DMS53 treated with DMSO at 0.1 percent for 48 hours (cell line): ENCODE data around the gene BMP7.

Experiments used
- DNase-seq: peaks from one replicate; lab custom pipeline; 2025; ENCODE audit not compliant: unreplicated experiment; lab: John Stamatoyannopoulos, UW

The BMP7 gene

DNA sequence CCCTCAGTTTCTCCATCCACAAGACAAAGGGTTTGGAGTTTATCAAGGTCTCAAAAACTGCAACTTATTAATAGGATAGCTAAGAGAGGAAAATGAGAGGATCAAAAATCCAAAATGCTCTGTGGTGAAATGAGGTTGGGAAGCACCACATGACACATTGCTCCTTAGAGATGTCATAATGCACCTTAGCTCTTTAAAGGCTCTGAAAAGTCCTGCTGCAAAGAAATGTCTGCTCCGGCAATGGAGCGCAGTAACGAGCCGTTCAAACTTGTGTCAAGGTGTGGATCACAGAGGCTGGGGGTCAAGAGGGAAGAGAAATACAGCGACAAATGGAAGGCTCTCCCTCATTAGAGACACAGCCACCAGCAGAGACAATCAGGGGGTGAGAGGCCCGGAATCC is 53.1 kb downstream of the BMP7 start:
- DNase-seq = no peak

DNA sequence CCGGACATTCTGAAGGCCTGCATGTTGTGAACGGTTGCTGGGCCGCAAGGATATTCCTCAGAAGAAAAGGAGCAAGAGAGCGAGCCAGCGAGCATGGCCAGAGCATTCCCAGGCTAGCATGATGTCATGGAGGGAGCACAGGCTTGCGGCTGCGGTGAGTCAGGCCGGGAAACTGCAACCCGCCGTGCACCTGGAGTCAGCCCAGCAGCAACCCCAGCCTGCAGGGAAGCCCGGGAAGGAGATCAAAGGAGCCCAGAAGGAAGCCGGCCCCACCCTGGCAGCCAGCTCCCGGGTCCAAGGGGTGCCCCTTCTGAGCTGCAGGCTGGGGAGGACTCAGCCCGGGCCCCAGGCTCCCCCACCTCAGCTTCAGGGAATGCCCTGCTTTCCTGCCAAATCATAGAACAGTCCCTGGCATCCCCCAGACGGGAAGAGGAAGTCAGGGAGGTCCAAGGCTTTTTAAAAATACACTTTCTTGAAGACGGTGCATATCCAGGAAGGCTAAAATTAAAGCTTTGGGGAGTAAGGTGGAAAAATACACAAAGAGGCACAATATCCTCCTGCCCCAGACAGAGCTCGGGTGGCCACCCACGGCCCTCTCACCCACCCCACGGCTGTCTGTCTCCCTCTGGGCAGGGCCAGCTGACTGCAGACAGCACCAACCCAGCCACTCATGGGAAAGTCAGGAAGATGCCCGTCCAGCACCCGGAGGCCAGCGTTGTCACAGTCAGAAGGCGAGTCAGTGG is 53.7 kb downstream of the BMP7 start:
- no peak for DNase-seq

DNA sequence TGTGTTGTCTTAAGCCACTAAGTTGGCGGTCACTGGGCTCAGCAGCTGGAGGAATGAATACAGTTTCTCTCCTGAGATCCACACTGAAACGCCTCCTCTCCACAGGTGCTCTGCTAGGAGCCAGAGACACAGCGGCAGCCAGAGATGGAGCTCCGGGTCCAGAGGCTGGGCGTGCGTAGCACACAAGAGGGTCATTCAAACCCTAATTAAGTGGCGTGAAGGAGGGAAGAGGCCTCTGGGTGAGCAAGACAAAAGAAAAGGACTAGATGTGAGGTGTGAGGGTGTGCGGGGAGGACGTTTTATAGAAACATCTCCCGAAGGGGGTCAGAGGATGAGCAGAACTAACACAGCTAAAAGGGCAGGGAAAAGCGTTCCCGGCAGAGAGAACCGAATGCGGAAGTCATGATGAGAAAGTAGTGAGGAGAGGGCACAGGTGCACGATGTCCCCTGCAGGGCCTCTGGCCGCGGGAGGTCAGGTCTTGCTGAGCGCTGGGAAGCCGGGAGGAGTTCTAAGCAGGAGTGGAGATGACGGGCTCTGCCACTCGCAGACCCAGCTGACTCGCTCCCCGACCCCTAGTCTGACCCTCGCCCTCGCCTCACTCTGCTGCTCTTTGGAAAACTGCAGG is 54.4 kb downstream of the BMP7 start:
- DNase-seq = no peak

DNA sequence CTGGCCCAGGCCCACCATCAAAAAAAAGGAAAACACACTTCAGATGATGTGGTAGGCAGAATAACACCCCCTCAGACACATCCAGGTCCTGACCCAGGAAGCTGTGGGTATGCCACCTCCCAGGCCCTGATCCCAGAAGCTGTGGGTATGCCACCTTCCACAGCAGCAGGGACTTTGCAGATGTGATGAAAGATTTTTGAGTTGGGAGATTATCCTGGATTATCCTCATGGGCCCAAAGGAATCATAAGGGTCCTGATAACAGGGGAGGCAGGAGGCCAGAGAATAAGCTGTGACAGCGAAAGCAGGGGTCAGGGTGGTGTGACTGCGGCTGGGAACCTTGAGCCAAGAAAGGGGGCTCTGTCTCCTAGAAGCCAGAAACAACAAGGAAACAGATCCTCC is 55.0 kb downstream of the BMP7 start:
- DNase-seq = no peak

DNA sequence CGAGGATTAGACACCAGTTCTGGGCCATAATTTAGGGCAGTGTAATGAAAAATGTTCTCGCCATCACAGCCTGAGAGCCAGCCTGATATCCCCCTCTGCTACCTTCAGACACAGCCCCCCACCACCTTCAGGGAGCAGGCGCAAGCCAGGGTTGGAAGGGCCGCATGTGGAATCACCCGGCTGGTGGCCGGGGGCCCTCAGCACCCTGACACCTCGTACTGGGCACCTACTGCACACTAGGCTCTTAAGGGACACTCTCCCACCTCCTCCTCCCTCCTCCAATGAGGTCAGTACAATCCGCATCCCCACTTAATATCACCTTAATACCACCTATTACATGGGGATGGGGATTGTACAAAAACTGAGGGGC is 55.5 kb downstream of the BMP7 start:
- DNase-seq = no peak

DNA sequence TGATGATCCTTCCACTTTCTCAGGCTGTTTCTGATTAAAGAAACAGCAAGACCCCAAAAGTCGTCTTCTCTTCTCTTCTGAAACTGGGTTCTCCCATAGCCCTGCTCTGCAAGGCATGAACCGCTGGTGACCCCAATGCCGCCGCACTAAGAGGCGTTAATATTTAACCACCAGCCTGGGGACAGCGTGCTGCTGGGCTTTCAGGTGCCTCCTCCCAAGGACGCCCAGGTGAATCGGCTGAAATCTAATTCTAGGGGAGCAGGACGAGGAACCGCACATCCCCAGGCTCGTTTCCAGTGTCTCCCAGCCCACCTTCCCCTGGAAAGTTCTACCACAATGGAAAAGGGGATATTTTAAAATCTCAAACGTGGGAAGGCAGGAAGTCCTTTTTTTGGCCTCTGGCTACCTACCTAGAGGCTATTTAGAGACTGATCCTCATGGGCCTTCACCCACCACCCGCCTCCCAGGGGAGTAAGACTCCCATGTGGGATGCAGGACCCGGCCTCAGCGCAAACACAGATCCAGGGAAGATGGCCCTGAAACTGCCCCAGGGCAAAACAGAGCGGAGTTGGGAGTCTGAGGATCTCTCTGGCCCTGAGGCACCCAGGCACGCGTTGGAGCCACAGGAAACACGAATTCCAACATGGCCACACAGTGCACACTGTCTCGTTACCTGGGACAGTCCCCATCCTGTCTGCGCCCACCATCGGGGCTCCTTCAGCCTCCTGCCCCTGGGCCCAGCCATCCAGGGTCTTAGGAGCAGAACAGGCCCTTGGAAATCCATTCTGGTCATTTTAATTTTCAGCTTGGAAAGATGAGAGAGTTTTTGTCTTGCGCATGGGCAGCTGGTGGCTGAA is 56.2 kb downstream of the BMP7 start:
- DNase-seq = no peak

DNA sequence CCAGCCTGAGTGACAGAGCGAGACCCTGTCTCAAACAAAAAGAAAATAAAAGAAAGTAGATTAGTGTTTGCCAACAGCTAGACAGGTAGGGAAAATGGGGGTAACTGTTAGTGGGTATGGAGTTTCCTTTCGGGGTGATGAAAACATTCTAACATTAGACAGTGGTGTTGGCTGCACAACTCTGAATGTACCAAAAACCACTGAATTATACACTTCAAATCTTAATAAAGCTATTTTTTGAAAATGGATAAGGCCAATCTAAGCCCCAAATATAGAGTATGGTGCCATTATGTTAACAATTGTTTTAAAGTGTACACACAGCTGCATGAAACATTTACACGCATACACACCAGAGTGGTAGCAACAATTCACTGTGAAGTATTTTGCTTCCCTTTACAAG is 57.0 kb downstream of the BMP7 start:
- no peak for DNase-seq

DNA sequence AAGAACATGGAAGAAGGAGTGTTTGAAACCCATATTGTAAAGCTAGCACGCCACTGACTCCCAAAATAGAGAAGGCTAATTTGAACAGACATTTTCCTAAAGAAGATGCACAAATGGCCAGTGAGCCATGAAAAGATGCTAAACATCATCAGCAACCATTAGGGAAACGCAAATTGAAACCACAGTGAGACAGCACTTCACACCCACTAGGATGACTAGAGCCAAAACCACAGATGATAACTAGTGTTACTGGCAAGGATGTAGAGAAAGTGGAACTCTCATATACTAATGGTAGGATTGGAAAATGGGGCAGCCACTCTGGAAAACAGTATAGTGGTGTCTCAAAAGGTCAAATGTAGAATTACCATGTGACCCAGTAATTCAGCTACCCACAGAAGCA is 58.2 kb downstream of the BMP7 start:
- DNase-seq = no peak

DNA sequence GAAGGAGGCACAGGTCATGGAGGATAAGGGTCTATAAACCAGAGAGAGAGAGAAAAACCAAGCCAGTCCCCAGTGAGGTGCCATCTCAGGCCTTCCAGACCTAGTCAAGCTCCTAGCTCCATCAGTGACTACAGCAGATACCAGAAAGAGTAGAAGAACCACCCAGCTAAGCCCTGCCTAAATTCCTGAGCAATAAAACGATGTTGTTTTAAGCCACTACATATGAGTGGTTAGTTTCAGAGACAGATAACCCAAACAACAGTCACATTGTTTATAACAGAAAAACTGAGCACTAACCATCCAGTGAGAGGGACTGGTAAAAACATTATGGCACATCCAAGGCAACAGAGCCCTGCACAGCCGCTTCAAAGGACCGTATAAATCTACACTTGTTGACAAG is 59.2 kb downstream of the BMP7 start:
- no peak for DNase-seq

DNA sequence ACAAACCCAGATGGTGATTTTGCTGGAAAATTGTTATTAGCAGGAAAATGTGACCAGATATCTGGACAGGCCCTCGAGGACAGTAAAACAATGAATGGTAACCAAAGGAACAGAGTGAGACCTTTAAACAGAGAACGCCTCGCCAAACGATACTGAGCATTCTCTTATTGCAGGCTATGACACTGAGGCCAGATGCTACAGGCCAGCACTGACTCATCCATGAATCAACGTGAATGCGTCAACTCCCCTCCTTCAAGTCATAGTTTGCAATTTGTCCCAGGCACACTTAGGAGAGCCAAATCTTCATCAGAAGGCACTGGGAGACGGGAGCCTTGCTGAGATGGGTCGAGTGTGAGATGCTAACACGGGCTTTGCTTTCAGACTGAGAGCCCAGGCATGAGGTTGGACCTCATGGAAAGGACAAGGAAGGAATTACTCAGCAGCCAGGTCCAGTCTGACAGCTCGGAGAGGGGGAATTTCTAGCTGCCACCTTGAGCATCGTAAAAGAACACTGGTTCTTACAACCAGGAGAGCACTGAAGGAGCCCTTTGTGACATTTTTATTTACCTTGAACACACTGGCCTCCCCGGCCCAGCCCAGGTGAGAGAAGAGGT is 60.7 kb downstream of the BMP7 start:
- DNase-seq = no peak

DNA sequence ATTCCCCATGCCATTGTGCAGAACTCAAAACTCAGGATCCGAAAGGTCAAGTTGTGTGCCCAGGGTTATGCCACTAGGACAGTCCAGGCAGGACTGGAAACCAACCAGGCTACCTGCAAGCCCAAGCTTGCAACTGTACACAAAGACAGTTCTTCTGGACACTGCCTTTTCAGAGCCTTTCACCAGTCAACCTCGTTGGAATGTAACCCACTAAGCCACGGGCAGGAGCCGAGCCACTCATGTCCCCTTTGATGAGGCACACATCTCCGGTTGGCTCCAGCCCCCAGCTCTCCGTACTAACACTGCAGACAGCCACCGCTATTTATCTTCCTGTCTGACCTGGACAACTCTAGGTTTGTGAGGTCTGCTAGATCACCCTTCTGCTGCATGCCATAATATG is 62.5 kb downstream of the BMP7 start:
- DNase-seq = no peak

DNA sequence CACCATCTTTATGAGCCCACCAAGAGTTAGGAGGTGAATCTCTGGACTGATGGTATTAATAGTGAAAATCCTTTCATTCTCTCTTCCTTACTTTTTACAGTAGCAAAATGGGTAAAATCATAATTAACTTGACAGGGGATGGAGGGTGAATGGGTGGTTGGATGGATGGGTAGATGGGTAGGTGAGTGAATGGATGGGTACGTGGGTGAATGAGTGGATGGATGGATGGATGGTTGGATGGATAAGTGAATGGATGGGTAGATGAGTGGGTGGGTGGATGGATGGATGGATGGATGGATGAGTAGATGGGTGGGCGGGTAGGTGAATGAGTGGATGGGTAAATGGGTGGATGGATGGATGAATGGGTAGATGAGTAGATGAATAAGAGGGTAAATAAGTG is 63.2 kb downstream of the BMP7 start:
- no peak for DNase-seq

DNA sequence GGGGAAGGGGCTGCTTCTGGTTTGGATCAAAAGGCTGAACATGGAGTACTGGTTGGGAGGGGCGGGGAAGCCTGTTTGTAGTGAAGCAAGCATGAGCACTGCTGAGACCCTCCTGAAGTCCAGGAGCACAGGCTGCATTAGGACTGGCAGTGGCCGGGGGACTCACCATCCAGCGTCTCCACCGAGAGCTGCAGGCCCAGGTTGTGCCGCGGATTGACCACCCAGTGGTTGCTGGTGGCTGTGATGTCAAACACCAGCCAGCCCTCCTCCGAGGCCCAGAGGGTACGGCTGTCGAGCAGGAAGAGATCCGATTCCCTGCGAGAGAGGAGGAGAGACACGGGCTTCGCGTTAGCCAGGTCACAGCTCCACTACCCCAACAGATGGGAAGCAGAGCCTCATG is 64.1 kb downstream of the BMP7 start:
- no peak for DNase-seq

DNA sequence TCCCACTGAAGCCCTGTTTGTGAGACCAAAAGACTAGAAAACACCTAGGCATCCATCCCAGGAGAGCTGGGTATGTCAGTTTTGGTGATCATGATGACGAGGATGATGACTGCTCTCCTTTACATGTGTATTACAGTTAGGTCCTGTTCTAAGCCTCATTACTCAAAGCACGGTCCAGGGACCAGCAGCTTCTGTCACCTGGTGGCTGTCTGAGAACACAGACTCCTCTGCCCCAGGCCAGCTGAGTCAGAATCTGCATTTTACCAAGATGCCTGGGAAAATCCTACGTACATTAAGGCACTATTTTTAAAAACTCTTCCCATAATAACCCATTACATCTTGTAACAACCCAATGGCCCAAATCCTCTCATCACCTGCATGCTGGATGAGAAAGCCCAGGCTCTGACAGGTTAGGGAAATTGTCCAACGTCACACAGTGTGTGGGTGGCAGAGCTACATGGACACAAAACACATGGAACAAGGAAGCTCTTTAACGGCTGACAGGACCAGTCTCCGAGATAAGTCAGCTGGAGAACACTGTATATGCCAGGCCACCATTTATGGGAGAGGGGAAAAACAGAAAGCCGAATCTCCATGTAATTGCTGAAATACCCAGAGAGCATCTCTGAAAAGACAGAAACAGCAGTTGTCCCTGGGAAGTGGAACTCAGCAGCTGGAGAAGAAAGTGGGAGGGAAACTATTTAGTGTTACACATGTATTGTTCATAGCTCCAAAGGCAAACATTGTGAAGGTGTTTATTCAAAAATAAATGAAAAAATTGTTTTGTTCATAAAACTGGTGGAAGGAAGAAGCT is 65.4 kb downstream of the BMP7 start:
- DNase-seq = no peak

DNA sequence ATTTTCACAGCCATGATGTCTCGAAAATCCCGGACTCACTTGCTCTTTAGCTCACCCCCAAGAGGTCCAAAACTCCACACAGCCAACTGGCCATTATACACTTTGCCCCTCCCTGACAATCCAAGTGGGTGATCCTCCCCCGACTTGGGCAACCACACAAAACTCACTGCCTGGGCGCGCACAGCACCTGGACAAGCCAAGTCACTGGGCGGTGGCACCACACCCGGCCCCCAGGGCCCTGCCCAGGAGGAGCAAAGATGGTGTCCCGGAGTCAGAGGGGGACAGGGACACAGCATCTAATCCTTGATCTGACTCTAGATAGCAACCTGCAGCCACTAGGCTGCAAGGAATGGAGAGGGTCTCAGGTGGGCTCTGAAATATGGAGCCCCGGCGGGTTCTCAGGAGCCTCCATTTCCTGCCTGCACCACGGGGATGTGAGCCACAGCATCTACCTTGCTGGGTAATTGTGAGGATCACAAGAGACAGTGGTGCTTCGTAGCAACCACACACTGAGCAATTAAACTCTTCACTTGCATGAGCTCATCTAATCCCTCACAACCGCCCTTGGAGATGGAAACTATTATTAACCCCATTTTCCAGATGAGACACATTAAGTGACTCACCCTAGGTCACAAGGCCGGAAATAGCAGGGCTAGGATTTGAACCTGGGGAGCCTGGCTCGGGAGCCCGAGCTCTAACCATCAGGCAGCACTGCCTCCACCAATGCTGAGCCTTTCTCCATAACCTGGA is 66.6 kb downstream of the BMP7 start:
- DNase-seq = no peak

DNA sequence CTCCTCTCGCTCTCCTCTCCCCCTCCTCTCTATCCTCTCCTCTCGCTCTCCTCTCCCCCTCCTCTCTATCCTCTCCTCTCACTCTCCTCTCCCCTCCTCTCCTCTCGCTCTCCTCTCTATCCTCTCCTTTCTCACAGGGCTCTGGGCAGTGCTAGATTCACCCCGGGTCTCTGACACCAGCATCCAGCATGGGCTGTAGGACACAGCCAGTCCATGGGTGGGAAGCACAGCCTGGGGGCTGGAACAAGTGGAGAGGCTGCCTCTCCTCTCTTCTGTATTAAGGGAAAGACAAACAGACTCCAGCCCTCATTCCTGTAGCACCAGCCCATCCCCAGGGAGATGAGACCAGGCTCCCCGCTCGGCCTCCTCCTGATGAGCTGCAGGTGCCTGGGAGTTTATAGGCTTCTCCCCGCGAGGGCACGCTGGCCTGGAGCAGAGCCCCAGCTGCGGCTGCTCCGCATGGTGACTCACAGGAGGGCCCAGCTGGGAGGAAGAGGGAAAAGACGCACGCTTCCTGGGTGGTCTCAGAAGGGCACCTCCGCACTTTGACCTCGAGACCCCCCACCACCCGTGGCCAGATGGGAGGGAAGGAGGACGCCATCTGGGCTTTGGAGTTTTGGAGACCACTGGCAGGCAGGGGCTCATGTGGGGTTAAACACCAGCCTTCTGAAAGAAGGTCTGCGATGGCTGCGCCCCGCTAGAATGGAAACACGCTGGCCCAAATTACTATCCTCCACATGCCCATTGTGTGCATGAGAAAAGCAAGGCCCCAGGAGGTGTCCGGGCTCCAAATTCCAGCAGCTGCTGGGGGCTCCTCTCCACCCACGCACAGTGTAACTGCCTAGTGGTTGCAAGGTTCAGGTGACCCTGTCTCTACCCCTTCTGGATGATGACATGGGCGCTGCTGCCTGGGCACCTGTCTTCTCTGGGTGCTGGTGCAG is 68.0 kb downstream of the BMP7 start:
- no peak for DNase-seq

DNA sequence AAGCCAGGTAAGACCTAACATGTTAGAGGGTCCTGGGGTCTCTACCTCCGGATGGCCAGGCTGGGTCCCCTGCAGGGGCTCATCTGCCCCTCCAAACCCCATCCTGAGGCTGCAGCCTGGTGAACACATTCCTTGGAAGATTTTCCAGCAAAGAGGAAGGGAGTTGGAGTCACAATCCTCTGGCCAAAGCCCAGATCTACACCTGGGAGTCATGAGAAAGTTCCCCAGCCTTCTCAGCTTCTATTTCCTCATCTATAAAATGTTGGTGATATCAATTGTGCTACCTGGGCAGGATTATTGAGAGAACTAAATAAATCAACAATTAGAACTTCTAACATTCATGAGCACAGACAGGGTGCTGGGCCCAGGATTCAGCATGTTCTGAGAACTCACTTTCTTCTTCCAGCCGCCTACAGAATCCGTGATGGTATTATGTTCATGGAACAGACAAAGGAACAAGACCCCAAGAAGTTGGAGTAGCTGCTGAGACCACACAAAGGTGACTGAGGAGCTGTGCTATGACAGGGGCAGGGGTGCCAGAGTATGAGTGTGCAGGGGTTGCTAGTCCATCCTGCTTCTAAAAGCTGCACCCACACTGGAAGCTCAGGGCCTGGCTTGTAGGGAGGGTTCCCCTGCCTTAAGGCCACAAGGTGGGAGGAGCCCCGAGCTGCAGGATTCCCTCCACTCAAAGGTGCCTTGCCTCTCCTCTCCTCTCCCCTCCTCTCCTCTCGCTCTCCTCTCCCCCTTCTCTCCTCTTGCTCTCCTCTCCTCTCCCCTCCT is 68.9 kb downstream of the BMP7 start:
- no peak for DNase-seq

DNA sequence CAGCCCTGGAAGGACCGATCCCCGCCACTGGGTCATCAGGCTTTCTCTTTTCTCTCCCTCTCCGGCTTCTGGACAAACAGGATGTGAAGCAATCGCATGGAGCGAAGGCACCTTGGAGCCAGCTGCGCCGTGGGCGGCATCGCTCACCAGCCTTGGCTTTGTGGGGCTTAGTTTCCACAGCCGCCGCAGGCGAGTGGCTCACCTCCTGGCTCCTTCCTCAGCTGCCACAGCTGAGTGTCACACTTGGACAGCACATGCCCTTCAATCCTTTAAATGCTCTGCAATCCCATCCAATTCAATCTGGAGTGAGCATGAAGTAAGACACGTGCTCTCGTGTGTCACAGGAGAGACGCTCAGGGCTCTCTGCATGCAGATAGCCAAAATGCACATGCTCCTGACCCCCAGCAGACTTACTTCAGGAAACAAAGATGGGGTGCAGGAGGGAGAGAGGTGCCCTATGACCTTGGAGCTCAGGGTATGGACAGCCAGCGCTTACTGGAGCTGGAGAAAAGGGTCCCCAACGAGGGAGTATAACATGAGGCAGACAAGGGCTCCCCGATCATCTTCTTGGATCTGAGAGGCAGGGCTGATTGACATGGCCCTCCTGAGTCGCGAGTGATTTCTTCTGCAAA is 70.9 kb downstream of the BMP7 start:
- DNase-seq = no peak
